ENCODE measurements around the gene AGK.
"Not testable (repeated sequence)": the region's sequence is repeated elsewhere in the genome, so short reads cannot be mapped to it uniquely, and the experiment has no call there.

AGK gene

DNA sequence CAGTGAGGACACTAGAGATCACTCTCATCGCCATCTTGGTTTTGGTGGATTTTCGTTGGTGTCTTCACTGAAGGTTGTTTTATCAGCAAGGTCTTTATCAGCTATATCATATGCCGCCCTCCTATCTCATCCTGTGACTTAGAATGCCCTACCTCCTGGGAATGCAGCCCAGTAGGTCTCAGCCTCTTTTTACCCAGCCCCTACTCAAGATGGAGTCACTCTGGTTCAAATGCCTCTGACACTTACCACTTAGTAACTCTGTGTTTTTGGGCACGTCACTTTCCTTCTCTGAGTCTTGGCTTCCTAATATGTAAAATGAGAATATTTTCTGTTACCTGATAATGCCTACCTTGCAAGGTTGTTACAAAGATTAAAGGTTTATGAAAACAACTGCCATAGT is 37.7 kb downstream of the AGK start:
- DNase-seq: no peak

DNA sequence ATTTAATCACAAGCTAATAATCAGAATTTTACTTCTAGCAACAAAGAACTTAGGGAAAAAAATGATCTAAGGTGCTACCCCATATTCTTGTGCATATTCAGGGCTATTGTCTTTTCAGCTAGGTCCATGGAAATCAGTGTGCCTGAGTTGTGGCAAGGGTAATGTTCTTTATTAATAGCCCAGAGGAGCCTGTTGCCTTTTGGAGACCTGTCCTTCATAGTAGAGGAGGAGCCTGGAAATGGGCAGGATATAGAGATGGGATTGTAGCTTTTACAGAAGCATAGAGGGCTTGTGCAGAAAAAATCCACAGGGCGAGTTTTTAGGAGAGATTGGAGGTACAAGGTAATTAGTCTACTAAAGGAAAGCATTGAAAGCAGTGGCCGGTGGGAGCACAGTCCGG is 38.9 kb downstream of the AGK start:
- no peak for DNase-seq

DNA sequence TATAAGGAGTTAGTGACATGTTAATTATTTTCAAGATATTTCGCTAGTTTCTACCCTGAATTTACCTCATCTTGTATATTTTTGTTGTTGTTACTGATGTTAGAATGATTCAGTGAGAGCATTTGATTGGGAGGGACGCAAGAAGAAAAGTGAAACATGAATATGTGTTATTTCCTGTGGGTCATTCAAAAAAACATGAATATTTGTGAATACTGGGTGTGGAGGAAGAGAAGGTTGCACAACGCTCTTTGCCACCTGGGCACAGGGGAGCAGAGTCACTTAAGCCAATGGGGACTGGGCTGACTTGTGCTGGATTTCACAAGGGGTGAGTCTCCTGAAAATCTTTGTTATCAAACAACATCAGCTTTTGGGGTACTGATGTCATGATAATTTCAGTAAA is 39.5 kb downstream of the AGK start:
- DNase-seq: no peak

DNA sequence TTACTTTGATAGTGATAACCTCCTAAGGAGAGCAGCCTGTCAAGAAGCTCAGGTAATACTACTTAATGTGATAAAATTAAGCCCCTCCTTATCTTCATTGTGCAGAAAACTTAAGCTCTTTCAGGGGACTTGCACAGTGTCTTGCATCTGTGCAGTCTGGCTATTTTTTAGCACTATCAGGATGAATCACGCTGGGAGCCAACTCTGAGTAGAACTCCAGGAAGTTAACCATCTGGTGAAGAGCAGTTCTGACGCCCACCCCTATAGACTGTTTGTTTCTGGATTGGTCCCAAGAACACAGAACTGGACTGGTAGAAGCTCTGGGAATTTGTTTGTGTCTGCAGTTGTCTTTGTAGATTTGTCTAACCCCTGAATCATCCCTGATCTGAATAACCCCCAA is 41.9 kb downstream of the AGK start:
- no peak for DNase-seq

DNA sequence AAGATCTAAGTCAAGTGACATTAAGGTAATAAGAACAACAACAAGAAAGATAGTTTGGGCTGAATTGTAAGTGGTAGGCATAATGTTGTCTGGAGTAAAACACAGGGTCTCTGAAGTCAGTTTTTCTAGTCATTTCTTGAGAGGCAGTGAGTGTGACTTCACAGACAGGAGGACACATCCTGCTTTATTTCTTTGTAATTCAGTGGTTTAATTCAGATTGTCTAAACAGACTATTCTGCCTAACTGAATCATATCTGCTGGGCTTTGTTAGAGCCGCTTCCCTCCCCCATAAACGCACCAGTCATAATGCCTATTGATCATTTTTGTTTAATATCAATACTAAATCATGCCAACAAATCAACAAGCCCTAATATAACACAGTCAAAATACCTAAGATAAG is 46.8 kb downstream of the AGK start:
- DNase-seq: no peak

DNA sequence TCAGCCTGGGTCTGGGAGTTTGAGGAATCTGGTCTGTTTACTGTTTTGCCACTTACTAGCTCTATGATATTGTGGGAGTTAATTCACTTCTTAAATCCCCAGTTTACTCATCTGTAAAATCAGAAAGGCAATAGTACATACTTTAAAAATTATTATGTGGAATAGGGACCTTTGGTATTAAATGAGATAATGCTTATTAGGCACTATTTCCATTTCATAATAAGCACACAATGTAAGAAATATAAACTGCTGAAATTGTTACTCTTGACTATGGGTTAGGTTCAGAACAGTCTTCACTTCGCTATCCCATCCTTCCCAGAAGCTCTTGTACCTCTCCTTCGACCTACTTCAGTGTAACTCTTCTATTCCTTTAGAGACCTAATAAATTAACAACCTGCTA is 47.2 kb downstream of the AGK start:
- no peak for DNase-seq

DNA sequence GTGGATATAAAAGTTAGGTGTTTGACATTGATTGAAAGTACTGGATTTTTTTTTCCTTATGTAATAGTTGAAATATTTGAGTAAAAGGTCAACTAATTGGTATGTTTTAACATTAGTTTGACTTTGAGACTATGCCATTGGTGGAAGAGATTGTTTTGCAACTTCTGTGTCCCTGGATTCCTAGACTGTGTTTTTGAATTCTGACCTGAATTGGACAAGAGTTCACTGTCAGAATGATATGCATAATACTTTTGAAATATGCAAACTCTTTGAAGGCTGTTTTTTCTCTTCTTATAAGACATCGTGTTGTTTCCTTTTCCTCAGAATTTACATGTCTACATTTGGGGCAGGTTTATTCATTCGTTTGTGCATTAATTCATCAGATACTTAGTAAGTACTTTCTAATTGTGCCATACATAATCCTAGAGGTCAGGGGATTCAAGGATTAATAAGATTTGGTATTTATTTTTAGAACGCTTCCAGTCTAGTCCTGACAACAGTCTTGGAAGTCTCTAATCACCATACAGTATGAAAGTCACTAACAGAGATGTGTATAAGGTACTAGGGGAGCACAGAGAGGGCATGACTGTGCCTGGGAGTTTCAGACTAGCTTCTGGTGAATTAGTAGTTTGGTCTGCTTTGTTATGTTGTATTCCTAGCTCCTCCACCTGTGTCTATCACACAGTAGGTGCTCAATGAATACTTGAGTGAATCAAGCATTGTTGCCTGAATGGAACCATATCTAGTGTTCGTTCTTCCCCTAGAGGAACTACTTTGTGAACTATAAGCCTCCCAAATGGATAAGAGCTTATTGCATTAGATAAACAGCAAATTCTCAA is 49.2 kb downstream of the AGK start:
- no peak for DNase-seq

DNA sequence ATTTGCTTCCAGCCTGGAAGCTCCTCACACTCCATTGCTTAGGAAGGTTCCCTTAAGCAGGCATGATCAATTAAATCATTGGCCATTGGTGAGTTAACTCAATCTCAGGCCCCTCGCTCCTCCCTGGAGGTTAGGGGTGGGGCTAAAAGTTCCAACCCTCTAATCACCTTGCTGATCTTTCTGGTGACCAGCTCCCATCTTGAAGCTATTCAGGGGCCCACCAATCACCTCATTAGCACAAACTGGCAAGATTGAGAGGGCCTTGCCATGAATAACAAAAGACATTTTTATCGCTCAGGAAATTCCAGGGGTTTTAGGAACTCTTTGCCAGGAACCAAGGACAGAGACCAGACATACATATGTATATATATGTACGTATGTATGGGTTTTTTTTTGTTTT is 58.4 kb downstream of the AGK start:
- no peak for DNase-seq

DNA sequence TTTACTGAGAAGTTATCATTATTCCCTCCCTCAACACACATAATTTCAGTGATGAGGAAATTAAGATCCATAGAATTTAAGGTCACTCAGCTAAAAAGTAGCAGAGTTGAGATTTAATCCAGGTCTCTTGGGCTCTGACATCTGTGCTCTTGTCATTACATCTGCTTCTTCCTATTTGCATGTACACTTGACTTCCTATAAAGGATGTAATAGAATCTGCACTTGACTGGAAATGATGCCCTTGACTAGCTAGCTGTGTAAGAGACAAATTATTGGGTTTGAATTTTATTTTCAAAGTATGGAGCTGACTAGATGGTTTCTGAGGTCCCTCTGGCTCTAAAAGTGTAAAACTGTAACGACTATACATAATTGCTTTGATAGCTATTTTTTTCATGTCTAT is 59.5 kb downstream of the AGK start:
- no peak for DNase-seq

DNA sequence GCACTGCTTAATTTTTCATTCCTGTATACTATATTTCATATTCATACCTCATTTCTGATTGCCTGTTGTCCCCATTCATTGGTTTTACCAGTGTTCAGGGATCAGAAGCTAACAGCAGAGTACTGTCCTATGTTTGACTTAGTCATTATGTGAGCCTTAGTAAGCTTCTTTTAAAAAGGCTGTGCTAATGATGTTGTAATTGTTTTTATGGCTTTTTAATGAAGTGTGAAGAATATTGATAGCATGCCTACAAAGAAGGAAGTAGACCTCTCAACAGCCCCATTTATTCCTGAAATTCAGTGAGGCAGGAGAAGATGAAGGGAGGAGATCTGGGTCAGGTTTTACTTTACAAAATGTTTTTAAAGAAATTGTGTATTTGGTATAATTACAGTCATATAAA is 61.7 kb downstream of the AGK start:
- DNase-seq: no peak

DNA sequence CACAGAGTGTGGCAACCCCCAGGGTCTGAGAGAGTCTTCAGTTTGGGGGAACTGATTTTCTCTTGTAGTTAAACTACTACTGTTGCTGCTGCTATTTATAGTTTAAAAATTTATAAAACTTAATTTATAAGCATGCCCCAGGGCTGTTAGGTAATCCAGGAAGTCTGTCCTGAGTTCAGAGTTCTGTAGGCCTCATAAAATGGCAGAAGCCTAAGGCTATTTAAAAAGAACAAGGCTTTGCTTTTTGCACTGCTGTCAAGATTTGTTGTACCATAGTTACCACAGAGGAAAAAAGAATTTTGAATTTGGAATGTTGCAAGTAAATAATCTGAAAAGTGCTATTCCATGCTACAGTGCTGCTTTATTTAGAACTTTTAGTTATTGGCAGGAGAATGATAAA is 66.1 kb downstream of the AGK start:
- DNase-seq: no peak

DNA sequence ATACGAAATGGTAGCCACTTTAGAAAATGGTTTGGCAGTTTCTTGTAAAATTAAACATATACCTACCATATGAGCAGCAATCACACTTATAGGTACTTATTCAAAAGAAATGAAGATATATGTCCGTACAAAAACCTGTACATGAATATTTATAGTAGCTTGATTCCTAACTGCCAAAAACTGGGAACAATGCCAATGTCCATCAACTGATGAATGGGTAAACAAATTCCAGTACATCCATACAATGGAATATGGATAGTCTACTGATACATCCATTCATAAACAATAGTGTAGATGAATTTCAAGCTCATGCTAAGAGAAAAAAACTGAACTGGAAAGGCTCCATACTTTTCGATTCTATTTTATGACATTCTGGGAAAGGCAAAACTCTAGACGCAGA is 68.5 kb downstream of the AGK start:
- no peak for DNase-seq

DNA sequence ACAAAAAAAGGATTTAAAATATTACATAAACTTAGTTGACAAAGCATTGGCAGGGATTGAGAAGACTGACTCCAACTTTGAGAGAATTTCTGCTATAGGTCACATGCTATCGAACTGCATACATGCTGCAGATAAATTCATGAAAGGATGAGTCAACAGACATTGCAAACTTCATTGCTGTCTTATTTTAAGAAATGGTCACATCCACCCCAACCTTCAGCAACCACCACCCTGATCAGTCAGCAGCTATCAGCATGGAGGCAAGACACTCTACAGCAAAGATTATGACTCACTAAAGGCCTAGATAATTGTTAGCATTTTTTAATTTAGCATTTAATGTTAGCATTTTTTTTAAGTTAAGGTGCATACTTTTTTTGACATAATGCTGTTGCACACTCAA is 73.6 kb downstream of the AGK start:
- no peak for DNase-seq

DNA sequence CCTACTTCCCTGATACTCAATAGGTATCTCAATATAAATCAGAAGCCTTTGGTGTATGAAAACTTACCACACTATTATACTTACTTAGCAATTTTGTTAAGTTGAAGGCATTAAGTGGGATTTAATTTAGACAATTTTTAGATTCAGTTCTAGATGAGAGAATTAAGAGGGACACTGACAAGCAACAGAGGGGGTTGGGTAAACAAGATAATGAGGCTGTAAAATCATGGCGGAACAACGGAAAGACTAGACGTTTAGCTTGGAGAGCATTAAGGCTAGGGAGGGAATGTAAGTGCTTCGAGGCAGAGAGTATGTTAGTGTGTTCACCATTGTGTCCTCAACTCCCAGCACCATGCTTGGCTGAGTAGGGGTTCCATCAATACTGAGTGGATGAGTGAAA is 79.4 kb downstream of the AGK start:
- no peak for DNase-seq

DNA sequence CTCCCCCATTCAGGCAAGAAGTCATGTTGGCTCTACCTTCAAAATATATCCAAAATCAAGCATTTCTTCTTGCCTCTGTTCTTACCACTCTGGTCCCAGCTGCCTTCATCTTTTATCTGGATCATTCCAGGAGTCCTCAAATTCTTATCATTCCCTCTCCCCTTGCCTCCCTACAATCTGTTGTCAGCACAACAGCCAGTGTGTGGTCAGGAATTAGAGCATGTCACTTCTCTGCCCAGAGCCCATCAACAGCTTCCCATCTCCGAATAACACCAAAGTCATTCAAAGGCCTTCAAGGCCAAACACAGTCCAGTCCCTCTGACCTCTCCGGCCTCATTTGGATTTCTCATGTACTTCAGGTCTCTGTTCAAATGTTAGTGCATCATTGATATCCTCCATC is 80.3 kb downstream of the AGK start:
- DNase-seq: no peak

DNA sequence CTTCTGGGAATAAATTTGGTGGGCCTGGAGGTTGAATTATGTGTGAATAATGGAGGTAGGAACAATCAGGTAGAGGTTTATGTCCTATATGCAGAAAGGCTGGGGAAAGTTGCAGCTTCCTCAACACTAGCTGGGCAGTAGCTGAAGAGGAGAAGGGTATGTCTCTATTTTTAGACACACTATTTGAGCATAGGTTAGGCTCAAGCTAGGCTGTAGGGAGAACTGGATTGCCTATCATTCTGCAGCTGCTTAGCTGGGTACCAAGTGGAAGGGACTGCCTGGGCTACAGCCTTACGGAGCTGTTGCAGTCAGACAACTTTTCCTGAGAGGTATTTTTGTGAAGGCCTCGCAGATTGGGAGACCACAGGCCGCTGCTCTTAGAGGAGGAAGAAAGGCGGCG is 82.9 kb downstream of the AGK start:
- no peak for DNase-seq

DNA sequence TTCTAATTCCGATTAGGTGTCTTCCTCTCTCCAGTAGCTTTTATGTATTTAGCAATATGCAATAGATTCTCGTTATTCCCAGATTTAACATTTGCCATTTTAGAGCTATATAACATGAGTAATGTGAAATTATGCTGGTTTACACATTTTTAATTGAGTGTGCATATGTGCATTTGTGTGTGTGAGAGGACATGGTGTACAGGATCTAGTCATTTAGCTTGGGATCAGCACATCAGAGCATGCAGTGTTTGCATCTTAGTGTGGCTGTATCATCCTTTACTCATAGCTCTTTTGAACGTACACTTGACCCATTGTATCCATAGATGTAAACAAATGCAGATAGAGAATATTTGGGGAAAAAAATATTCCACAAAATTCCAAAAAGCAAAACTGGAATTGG is 84.8 kb downstream of the AGK start:
- DNase-seq: no peak

DNA sequence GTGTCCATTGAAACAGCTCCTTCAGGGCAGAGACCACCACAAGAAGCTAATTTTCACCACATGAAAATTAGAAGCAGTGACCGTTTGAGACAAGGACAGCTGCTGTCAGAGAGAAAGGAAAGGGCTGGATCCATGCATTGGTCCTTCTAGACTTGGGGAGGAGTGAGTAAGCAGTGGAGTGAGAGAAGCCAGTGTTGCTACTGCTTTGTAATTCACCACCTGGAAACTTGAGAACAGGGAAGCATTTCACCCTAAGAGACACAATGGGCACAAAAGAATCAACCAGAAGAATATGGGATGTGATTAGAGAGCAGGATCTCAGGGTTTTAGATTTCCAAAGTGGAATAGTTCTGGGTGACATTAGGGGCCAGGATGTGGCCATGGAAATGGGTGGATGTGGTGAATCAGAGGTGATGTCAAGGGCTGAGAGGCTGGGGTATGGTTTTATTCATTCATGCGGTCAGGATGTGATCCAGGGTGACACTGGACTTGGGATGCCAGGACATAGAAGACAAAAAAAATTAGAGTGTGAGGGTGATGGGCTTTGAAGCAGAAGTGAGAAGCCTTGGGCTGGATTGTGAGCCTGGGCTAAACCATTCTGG is 89.1 kb downstream of the AGK start:
- DNase-seq: no peak

DNA sequence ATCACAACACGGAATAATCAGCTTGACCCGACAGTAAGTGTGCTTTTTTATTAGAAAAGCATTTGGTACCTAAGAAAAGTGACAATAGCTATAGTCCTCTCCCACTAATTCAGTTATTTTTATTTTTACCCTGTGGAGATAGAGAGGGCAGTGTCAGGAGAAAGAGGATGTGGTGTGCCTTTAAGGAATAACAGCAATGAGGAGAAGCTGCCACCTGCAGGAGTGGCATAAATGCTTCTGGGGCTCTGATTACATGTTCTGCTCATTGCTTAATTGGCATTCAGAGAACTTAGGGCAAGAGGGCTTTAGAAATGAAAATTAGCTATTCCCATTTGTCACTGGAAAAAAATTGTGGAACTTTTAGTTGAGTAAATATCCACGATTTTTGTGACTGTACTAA is 90.7 kb downstream of the AGK start:
- no peak for DNase-seq

DNA sequence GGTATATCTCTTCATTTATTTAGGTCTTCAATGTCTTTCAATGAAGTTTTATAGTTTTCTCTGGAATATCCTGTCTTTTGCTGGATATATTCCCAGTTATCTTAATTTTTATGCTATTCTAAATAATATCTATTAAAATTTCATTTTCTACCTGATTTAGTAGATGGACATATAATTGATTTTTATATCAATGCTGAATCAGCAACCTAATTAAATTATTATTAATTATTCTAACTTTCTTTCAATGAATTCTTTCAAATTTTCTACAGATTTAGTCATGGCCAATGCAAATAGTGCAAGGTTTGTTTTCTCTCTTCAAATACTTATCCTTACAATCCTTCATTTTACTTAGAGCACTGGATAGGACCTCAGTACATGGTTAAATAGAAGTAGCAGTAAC is 94.0 kb downstream of the AGK start:
- DNase-seq: no peak

DNA sequence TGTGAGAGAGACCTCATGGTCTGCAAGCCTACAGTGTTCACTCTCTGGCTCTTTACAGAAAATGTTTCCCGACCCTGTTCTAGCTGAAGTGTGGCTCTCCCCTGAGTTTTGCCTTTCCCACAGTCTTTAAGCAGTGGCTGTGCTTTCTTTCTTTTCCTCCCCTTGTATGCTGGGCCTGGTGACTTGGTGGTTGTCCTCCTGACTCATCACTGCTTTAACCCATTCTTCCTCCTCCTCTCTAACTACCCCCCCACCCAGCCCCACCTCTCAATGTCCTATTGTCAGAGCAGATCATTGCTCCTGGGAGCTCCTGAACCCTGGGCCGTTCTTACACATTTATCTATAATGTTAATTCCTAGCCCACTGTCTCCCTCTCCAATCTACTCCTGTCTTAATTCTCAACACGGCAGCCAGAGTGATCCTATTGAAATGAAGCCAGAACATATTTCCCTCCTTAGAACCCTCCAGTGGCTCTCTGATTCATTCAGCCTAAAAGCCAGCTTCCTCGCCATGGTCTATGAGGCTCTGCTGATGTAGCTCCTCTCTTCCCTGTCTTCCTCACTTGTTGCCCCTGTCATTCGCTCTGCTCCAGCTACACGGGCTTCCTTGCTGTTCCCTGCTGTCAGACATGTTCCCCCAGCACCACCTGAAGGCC is 95.7 kb downstream of the AGK start:
- DNase-seq: no peak

DNA sequence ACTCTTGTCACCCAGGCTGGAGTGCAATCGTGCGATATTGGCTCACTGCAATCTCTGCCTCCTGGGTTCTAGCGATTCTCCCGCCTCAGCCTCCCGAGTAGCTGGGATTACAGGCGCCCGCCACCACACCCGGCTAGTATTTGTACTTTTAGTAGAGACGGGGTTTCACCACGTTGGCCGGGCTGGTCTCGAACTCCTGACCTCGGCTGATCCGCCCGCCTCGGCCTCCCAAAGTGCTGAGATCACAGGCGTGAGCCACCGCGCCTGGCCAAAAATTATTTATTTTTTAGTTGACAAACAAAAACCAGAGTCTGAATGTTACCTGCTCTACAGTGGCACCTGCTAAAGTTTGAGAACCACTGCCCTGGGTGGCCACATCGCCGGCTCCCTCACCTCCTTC is 96.5 kb downstream of the AGK start:
- not testable (repeated sequence) for DNase-seq

DNA sequence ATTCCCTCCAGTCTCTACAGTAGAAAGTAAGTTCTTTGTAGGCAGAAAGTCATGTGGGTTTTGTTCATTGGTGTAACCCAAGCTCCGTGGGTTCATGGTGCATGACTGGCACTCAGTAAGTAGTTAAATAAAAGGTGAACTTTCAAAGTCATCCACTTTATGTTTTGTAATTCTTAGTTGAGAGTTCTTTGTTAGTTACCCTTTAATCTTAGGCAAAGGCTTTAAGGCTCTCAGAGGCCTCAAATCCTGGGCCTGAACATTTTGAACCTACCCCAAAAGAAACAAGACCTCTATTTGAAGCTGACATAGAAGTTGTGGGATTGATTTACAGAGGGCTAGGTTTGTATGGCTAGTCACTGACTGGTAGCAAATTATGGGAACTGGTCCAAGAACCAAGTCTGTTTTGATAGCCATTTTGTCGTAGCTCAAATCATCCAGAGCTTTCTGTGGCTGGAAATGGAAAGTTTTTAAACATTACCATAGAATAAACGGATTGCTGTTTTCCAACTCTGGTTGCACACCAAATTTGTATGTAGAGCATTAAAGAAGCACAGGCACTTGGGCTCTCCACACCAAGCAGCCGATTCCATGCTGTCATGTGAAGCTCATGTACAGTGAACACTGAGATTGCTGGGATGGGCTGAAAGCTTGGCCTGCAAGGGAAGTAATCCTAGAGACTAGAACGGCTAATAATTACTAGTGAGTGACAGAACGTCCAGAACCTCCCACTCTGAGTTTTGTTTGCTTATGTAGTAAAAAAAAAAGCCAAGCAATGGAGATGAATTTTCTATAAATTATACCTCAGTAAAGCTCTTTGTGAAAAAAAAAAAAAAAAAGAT is 97.3 kb downstream of the AGK start:
- DNase-seq: no peak
